GM19468 (cell line): ENCODE results near the gene TRAPPC2.
A peak's percentile ranks its signal among the peaks of the same experiment; 100 is the strongest.
"Not testable (repeated sequence)": the region's sequence is repeated elsewhere in the genome, so short reads cannot be mapped to it uniquely, and the experiment has no call there.

ENCODE experiments used
- ATAC-seq: cut with Tn5 transposase; IDR thresholded peaks from one replicate; pipeline ENCODE4 v1.9.1; 2021; ENCODE audit warnings: mild to moderate bottlenecking, moderate library complexity, moderate number of reproducible peaks; ENCODE audit not compliant: unreplicated experiment; ENCODE audit errors: extremely low read depth

The TRAPPC2 gene

DNA sequence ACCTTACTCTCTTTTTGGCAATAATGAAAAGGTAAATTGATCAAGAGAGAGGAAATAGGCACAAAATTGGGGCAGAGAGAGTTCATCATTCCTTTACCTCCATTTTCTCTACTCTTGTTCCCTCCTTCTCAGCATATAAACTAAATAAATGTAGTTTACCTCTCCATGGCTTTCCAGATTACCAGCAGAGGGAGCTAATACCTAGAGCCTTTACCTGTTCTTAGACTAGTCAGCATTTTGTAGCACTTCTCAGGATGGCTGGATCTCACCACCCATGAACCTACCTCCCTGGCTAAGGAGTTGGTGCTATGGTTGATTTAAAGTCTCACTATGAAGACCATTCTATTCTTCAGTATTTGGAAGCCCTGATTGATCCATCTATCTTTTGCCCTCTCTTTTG lies 15.8 kb upstream of the TRAPPC2 start:
- no peak for ATAC-seq

- no peak for ATAC-seq
Observed at GRCh38 chrX:13748486-13748885, 14.1 kb upstream of the TRAPPC2 start.

DNA sequence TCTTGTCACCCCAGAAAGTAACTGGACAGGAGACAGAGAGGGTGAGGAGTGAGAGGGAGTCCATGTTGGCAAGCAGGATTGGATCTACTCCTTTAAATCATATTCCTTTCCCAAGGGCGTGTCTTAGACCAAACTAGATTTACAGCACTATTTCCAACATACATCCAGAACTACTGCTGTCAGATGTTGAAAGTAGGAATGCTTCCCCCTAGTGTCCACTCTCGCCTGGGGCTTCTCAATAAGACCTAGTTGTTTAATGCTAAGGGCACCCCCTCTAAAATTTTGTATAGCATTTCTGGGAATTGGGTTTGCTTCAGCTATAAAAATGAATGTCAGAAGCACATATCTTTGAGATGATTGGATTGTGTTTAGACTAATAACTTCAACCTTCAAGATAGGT lies 13.4 kb upstream of the TRAPPC2 start:
- no peak for ATAC-seq

GRCh38 chrX:13742397-13743176 lies 8.2 kb upstream of the TRAPPC2 start:
- peak; percentile 88 for ATAC-seq

- no peak for ATAC-seq
Observed at GRCh38 chrX:13741695-13742094, 7.3 kb upstream of the TRAPPC2 start.

DNA sequence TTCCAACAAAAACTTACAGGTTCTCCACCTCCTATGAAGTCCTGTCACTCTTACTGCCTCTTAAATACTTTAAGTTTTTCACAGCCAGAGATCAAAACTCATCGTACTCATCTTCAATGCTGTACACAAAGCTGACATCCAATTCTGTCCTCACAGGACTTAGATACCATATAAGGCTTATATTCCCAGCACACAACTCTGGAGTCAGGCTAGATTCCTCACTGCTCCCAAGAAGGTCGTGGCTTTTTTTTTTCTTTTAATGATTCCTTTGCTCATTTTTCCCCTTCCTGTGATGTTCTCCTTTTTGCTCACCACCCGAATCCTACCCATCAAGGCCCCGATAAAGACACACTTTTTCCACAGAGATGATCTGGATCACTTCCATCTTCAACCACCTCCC lies 914 bp downstream of the TRAPPC2 start:
- no peak for ATAC-seq

DNA sequence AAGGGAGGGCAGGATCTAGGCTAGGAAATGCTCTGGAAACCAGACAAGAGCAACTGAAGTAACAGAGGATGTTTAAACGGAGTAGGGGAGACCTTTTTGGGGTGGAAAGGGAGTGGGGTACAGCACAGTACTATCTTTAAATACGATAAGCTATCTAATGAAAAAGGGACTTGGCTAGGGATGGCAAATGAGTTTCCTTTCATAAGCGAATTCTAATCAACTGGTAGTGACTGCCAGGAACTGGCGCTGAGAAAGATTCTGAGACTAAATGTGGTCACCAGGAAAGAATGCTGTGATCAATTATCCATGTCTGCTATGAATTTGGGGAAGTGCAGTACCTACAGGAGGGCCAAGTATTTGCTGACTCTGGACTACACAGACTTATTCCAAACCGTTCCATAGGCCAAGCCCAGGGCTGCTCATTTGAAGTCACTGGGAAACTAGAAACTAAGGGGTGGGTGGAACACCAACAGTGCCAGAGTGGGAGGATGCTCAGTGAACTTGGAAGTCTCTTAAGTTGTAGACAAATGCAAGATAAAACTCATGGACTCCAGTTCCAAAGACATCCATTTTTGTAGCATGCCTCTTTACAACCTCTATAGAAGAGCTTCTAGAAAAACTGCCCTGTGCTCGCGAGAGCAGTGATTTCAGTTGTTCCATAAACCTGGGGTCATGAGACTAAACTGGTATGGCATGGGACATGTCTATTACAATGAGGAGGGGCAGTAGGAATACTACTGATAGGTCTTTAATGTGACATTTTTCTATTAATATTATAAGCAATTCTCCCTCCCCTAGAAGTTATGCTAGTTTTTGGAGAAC lies 2.0 kb downstream of the TRAPPC2 start:
- no peak for ATAC-seq

- not testable (repeated sequence) for ATAC-seq
Observed at GRCh38 chrX:13730523-13730922, 3.9 kb downstream of the TRAPPC2 start.

GRCh38 chrX:13726583-13726982 lies 7.8 kb downstream of the TRAPPC2 start:
- not testable (repeated sequence) for ATAC-seq

DNA sequence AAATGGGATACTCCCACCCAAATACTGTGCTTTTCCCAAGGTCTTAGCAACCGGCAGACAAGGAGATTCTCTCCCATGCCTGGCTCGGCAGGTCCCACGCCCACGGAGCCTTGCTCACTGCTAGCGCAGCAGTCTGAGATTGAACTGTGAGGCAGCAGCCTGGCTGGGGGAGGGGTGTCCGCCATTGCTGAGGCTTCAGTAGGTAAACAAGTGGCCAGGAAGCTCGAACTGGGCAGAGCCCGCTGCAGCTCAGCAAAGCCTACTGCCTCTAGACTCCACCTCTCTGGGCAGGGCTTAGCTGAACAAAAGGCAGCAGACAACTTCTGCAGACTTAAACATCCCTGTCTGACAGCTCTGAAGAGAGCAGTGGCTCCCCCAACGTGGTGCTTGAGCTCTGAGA lies 9.5 kb downstream of the TRAPPC2 start:
- ATAC-seq = not testable (repeated sequence)

GRCh38 chrX:13721819-13722519 lies 12.5 kb downstream of the TRAPPC2 start:
- ATAC-seq = no peak

- no peak for ATAC-seq
Observed at GRCh38 chrX:13721371-13721770, 13.0 kb downstream of the TRAPPC2 start.

DNA sequence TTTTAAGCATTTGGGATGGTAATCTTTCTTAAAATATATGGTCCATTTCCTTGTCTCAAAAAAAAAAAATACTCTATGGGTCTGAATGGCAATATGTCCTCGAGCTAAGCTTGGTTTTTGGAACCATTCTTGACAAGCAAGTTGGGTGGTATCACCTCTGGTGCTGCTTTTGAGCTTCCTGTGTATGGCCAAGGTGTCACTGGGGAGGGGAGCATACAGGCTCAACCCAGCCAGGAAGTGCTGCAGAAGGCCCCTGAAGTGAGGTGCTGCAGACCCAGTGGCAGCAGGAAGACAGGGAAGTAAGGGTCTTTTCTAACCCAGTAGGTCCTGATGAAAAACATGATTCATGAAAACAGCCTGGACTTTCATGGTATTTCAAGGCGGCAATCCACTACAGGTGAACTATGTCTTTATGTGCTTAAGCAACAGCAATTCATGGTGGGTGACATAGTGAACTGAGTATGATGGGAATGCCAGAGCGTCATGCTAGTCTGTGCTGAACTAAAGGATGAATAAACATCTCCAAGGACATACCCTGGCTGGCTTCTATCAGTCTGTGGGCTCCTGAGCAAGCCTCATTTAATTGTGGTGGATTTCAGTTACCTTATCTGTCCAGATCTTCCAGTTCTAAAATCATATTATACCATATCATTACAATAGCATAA lies 15.1 kb downstream of the TRAPPC2 start:
- ATAC-seq = no peak

DNA sequence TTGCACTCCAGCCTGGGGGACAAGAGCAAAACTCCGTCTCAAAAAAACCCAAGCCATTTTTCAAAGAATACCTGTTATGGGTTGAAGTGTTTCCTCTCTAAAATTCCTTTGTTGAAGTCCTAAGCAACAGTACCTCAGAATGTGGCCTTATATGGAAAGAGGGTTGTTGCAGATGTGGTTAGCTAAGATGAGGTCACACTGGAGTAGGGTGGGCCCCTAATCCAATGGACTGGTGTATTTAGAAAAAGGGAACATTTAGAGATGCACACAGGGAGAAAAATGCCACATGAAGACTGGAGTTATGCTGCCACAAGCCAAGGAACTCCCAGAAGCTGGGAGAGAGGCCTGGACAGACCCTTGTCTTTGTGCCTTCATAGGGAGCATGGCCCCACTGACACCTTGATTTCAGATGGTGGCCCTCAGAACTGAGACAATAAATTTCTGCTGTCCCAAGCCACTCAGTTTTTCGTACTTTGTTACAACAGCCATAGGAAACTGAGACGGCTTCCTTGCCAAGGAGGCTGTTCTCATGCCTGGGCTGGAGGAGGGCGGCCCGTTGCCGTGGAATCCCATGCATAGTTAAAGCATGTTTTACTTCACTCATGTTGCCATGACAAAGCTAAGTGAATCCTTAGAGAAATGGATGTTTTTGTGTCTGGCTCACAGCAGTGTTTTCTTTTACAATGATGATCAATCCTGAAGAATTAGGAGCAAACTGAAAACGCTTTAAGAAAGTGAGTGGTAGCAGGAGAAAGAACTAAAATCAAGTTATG lies 16.5 kb downstream of the TRAPPC2 start:
- no peak for ATAC-seq

DNA sequence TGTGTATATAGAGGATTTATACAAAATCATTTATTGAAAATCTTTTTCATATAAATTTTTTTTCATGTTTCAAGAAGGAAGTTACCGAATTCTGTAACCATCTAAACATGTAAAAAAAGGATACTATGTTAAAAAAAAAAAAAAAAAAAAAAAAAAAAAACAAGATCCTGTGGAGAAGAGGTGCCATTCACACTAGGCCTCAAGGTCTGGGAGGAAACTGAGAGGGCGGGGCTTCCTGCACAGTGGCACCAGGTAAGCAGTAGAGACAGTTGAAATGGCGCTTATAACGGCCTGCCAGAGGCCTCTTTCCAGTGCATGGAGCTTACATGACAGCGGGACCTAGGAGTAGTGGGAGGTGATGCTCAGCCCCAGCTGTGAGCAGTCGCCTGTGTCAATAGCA lies 17.5 kb downstream of the TRAPPC2 start:
- ATAC-seq = no peak

DNA sequence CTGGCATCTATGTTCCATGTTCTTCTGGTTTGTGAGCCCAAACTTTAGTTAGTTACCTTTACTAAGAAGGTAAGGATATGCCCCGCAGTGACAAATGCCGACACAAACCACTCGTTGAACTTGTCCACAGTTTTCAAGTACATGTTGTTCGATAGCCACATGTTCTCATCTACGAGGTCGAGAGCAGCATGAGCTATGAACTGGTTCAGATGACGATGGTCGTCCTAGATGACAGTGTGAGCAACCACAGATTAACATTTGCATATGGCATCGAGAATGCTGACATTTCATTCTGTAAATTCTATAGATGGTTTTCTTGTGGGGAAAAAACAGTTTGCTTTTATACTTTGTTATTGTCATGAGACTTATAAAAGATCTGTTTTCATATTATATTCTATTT lies 18.0 kb downstream of the TRAPPC2 start:
- ATAC-seq = no peak

DNA sequence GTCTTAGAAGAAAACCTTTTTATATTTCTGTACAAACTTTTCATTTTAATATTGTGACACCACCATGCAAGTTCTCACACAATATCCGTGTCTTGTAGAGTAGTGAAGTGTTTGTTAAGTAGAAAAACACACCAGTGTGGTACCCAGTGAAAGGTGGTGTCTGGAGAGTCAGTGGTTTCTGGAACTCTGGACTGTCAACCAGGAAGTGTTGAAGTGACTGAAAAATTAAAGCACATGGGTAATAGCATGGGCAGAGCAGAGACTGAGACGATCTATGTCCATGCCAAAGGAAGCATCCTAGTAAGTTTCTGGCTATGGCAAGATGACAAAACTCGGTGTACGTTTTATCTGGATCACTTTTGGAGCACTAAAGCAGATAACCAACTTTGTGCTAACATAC lies 23.3 kb downstream of the TRAPPC2 start:
- no peak for ATAC-seq

GRCh38 chrX:13703589-13703988 lies 30.8 kb downstream of the TRAPPC2 start:
- ATAC-seq = no peak

DNA sequence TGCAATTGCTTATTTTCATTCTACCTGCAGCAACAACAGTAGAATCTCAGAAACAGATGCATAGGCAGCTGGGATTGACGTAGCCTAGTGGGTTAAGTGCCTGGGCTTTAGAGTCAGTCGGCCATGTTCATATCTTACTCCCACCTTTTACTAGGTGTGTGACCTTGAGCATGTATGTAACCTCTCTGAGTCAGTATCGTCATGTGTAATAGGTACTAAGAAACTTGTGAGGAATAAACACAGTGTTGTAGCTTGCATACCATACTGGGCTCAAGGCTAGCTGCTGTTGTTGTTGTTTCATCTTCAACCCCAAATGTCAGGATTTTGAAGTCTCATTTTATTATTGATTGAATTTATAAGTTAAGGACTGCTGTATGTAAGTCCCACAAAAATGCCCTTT lies 31.3 kb downstream of the TRAPPC2 start:
- no peak for ATAC-seq
